Fibroblast of villous mesenchyme (primary cell): ENCODE results near the gene ART1. TPM values are rescaled to one million over a fixed set of nuclear protein-coding genes. Genes with fewer than 3 reads are reported as not detected.
A peak's percentile ranks its signal among the peaks of the same experiment; 100 is the strongest.

Experiments used
- DNase-seq: peaks from one replicate; pipeline ENCODE4 v3.0.0-alpha.2; 2010; ENCODE audit warnings: low read depth
- H3K4me3 ChIP-seq: 2 replicates; pipeline ENCODE4 v1.5.1; 2011; ENCODE audit warnings: low read depth, mild to moderate bottlenecking, low read length
- total RNA-seq: library from RNA; depleted of rRNA; stranded (reverse); fragments of >200 nt; gene quantifications from 2 replicates; pipeline ENCODE4 v1.2.3, GENCODE V29; 2012
- TF ChIP-seq, protein P1 (sequence below): IDR thresholded peaks from 2 replicates; pipeline ENCODE4 v1.5.1; 2012; ENCODE audit warnings: low read depth, mild to moderate bottlenecking, low read length; ENCODE audit not compliant: insufficient read depth

Gene ART1
- total RNA-seq, 1 donor = not detected

DNA sequence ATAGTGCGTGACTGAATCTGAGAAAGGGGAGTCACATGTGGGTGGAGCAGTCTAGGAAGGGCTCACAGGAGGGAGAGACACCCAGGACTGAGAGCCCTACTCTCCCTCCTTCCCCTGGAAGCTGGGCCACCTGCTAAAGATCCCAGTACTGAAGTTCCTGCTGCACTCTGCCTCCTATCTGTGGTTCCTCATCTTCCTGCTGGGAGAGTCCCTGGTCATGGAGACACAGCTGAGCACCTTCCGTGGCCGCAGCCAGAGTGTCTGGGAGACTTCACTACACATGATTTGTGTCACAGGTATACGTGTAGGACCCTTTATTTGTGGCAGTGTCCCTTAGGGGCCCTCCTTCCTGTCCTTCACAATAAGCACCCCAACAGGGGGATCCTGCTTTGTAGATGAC lies 22.4 kb upstream of the ART1 start:
- TF ChIP-seq, protein P1, sequence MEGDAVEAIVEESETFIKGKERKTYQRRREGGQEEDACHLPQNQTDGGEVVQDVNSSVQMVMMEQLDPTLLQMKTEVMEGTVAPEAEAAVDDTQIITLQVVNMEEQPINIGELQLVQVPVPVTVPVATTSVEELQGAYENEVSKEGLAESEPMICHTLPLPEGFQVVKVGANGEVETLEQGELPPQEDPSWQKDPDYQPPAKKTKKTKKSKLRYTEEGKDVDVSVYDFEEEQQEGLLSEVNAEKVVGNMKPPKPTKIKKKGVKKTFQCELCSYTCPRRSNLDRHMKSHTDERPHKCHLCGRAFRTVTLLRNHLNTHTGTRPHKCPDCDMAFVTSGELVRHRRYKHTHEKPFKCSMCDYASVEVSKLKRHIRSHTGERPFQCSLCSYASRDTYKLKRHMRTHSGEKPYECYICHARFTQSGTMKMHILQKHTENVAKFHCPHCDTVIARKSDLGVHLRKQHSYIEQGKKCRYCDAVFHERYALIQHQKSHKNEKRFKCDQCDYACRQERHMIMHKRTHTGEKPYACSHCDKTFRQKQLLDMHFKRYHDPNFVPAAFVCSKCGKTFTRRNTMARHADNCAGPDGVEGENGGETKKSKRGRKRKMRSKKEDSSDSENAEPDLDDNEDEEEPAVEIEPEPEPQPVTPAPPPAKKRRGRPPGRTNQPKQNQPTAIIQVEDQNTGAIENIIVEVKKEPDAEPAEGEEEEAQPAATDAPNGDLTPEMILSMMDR = no peak
- no peak overlapping the region for H3K4me3 ChIP-seq
- DNase-seq = no peak

DNA sequence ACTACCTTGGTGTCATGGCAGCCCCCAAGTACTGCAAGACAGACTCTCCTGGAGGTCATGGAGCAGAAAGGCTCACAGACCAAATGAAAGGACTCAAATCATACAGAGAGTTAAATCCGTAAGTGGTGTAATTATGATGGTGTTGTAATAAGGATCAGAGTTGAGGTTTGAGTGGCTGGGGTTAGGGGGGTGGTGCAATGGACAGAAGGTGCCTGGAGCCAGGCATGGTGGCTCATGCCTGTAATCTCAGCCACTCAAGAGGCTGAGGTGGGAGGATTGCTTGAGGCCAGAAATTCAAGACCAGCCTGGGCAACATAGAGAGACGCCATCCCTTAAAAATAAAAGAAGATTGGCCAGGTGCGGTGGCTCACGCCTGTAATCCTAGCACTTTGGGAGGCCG lies 21.8 kb upstream of the ART1 start:
- no peak for DNase-seq
- H3K4me3 ChIP-seq = no peak overlapping the region
- TF ChIP-seq, protein P1 = no peak

GRCh38 chr11:3623767-3624458 lies 21.0 kb upstream of the ART1 start:
- DNase-seq = no peak
- TF ChIP-seq, protein P1 = no peak
- no peak overlapping the region for H3K4me3 ChIP-seq

GRCh38 chr11:3626250-3626960 lies 18.5 kb upstream of the ART1 start:
- no peak for DNase-seq
- H3K4me3 ChIP-seq = no peak overlapping the region
- TF ChIP-seq, protein P1 = no peak

GRCh38 chr11:3627291-3627690 lies 17.6 kb upstream of the ART1 start:
- DNase-seq = peak; percentile 55
- TF ChIP-seq, protein P1 = no peak
- no peak overlapping the region for H3K4me3 ChIP-seq

DNA sequence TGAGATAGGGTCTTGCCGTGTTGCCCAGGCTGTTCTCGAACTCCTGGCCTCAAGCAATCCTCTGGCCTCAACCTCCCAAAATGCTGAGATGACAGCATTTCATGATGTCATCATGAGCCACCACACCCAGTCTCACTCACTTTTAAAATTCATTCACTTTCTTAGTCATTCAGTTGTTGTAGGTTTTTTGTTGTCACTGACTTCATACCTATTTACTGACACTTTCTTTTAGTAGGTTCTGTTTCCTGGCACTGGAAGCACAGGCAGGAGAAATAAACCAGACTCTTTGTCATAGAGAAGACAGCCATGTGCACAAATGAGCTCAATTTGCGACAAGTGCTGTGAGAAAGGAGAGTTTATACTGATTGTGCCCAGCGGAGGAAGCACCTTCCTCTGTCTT lies 13.6 kb upstream of the ART1 start:
- H3K4me3 ChIP-seq = no peak overlapping the region
- TF ChIP-seq, protein P1 = no peak
- DNase-seq = no peak
